Testis (tissue), 2 donors: Measurements from ENCODE around the gene OR2M7.

Experiments
- CTCF ChIP-seq, 3 experiments: fragments of 450-650 bp in 2 of 3; fragments of 200-600 bp in 1 of 3; sonication (generic) in 1 of 3; IDR thresholded peaks; one replicate each; pipeline ENCODE4 v1.5.1; 2016 to 2019; ENCODE audit warnings: antibody characterized with exemption in 3 of 3, mild to moderate bottlenecking in 2 of 3, moderate library complexity in 1 of 3
- POLR2A ChIP-seq: fragments of 450-650 bp; IDR thresholded peaks from one replicate; pipeline ENCODE4 v1.6.1; 2017; ENCODE audit warnings: antibody characterized with exemption, mild to moderate bottlenecking, moderate library complexity

- no peak for TF ChIP-seq CTCF (IDR thresholded peaks at IDR 0.05)
- TF ChIP-seq POLR2A, result no peak
These were observed at the start of gene OR2M7 for GRCh38 chr1:248324468-248324867.
